PC-3 (cell line): Measurements from ENCODE around the gene SON.

Source experiments
- EZH2 ChIP-seq: fragments of 300-600 bp; sonication (generic); IDR thresholded peaks from one replicate; pipeline ENCODE4 v1.6.1; 2017; ENCODE audit warnings: antibody characterized with exemption, mild to moderate bottlenecking, low read length; ENCODE audit not compliant: unreplicated experiment
- EZH2phosphoT487 ChIP-seq: fragments of 300-600 bp; sonication (generic); IDR thresholded peaks from 2 replicates; pipeline ENCODE4 v1.6.1; 2018; ENCODE audit warnings: mild to moderate bottlenecking, antibody characterized with exemption, low read length, borderline replicate concordance
- TF ChIP-seq, protein P1 (sequence below): fragments of 300-600 bp; sonication (generic); conservative IDR thresholded peaks from 2 replicates; pipeline ENCODE4 v1.5.1; 2017; ENCODE audit warnings: antibody characterized with exemption, low read depth, mild to moderate bottlenecking, low read length

GRCh38 chr21:33542640-33543504, at the start of gene SON:
- TF ChIP-seq, protein P1, sequence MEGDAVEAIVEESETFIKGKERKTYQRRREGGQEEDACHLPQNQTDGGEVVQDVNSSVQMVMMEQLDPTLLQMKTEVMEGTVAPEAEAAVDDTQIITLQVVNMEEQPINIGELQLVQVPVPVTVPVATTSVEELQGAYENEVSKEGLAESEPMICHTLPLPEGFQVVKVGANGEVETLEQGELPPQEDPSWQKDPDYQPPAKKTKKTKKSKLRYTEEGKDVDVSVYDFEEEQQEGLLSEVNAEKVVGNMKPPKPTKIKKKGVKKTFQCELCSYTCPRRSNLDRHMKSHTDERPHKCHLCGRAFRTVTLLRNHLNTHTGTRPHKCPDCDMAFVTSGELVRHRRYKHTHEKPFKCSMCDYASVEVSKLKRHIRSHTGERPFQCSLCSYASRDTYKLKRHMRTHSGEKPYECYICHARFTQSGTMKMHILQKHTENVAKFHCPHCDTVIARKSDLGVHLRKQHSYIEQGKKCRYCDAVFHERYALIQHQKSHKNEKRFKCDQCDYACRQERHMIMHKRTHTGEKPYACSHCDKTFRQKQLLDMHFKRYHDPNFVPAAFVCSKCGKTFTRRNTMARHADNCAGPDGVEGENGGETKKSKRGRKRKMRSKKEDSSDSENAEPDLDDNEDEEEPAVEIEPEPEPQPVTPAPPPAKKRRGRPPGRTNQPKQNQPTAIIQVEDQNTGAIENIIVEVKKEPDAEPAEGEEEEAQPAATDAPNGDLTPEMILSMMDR: no peak
- TF ChIP-seq EZH2phosphoT487 (no peak), EZH2 (no peak)
